GM12892 (cell line): ENCODE results near the gene GOLGA6D.

Source experiments
- POLR2A ChIP-seq: IDR thresholded peaks from 2 replicates; pipeline ENCODE4 v1.6.1; 2011; ENCODE audit warnings: low read depth, low read length, control low read depth
- POLR2AphosphoS5 ChIP-seq: IDR thresholded peaks from 2 replicates; pipeline ENCODE4 v1.6.1; 2011; ENCODE audit warnings: low read depth, low read length, control low read depth
- TAF1 ChIP-seq: IDR thresholded peaks from 2 replicates; pipeline ENCODE4 v1.6.1; 2011; ENCODE audit warnings: low read depth, mild to moderate bottlenecking, control low read depth, low read length, borderline replicate concordance

- no peak for TF ChIP-seq POLR2AphosphoS5
- TF ChIP-seq TAF1, result no peak
- no peak for TF ChIP-seq POLR2A
These were observed 46.9 kb downstream of the GOLGA6D start for GRCh38 chr15:75329571-75329970.
